OCI-LY7 (cell line): Measurements from ENCODE around the gene BICC1. TPM values are rescaled to one million over a fixed set of nuclear protein-coding genes. Genes with fewer than 3 reads are reported as not detected.

Experiments
- BruUV-seq: library from RNA; stranded (reverse); fragments of 400-500 nt; replicated peaks from 2 replicates; lab custom pipeline; 2021; lab: Mats Ljungman, UMichigan
- CTCF ChIA-PET: fragments of 300-600 bp; sonication (Branson Sonifier 250); formaldehyde crosslinking; loops from one replicate; lab custom pipeline; 2022; ENCODE audit warnings: antibody characterized with exemption; ENCODE audit not compliant: unreplicated experiment; lab: Charles Lee
- POLR2A ChIA-PET: fragments of 300-600 bp; sonication (Branson Sonifier 250); formaldehyde crosslinking; loops from one replicate; lab custom pipeline; 2022; ENCODE audit warnings: antibody characterized with exemption; lab: Charles Lee
- DNase-seq: peaks from one replicate; pipeline ENCODE4 v3.0.0-alpha.2; 2015; ENCODE audit warnings: low spot score
- H2AFZ ChIP-seq: fragments of 200-600 bp; sonication (generic), shearing (Covaris generic); 2 replicates; pipeline ENCODE4 v1.6.1; 2014; ENCODE audit warnings: mild to moderate bottlenecking, antibody characterized with exemption, low read length, moderate library complexity
- H3K27ac ChIP-seq: fragments of 200-600 bp; sonication (generic); 2 replicates; pipeline ENCODE4 v1.5.1; 2014; ENCODE audit warnings: mixed run types, low read depth, mild to moderate bottlenecking, moderate library complexity, low read length, inconsistent platforms; ENCODE audit not compliant: poor library complexity, severe bottlenecking
- H3K36me3 ChIP-seq: fragments of 200-600 bp; sonication (generic); 2 replicates; pipeline ENCODE4 v1.6.1; 2014; ENCODE audit warnings: mild to moderate bottlenecking, antibody characterized with exemption, low read length, moderate library complexity, mixed read lengths; ENCODE audit not compliant: insufficient read depth
- H3K4me1 ChIP-seq: fragments of 200-600 bp; sonication (generic); 2 replicates; pipeline ENCODE4 v1.5.1; 2014; ENCODE audit warnings: mild to moderate bottlenecking, low read length; ENCODE audit not compliant: insufficient read depth, poor library complexity, severe bottlenecking
- H3K4me2 ChIP-seq: fragments of 200-600 bp; sonication (generic); 2 replicates; pipeline ENCODE4 v1.6.1; 2014; ENCODE audit warnings: mild to moderate bottlenecking, low read length
- H3K4me3 ChIP-seq: fragments of 200-600 bp; sonication (generic); 2 replicates; pipeline ENCODE4 v1.5.1; 2014; ENCODE audit warnings: mild to moderate bottlenecking, low read depth, low read length; ENCODE audit not compliant: poor library complexity, severe bottlenecking
- H3K79me2 ChIP-seq: fragments of 200-600 bp; sonication (generic); 2 replicates; pipeline ENCODE4 v1.6.1; 2016; ENCODE audit warnings: low read depth, mild to moderate bottlenecking, low read length, moderate library complexity, mixed read lengths; ENCODE audit not compliant: insufficient read depth
- H3K9me2 ChIP-seq: fragments of 200-600 bp; sonication (generic); 2 replicates; pipeline ENCODE4 v1.6.1; 2016; ENCODE audit warnings: mild to moderate bottlenecking, low read length, mixed read lengths; ENCODE audit not compliant: insufficient read depth
- H3K9me3 ChIP-seq: fragments of 200-600 bp; sonication (generic); 2 replicates; pipeline ENCODE4 v1.6.1; 2014; ENCODE audit warnings: mild to moderate bottlenecking, mixed run types, low read length, mixed read lengths
- H4K20me1 ChIP-seq: fragments of 200-600 bp; sonication (generic); 2 replicates; pipeline ENCODE4 v1.6.1; 2014; ENCODE audit warnings: mild to moderate bottlenecking, antibody characterized with exemption, low read length, moderate library complexity, mixed read lengths; ENCODE audit not compliant: insufficient read depth
- EZH2phosphoT487 ChIP-seq: fragments of 200-600 bp; sonication (generic); IDR thresholded peaks from 2 replicates; pipeline ENCODE4 v1.6.1; 2018; ENCODE audit warnings: low read depth, borderline replicate concordance, mild to moderate bottlenecking, mixed run types, antibody characterized with exemption, low read length, moderate library complexity, mixed read lengths
- intact Hi-C: fragments of 100-400 bp; cut with micrococcal nuclease; formaldehyde crosslinking; loops from one replicate; pipeline ENCODE4 v1.10.0; 2022; ENCODE audit not compliant: unreplicated experiment
- total RNA-seq, 2 experiments: library from RNA; depleted of rRNA in 1 of 2; stranded (reverse); fragments of >200 nt in 1 of 2; shearing (Covaris generic) in 1 of 2; gene quantifications; 2 replicates each; pipeline ENCODE4 v1.2.3, GENCODE V29; 2014 to 2022
- TF ChIP-seq, protein P1 (sequence below): fragments of 200-600 bp; sonication (generic); conservative IDR thresholded peaks from 2 replicates; pipeline ENCODE4 v1.5.1; 2014; ENCODE audit warnings: mild to moderate bottlenecking, antibody characterized with exemption, low read length, moderate library complexity, mixed read lengths

BICC1 gene
- total RNA-seq, 2 experiments from 2014 or later, result not detected

DNA sequence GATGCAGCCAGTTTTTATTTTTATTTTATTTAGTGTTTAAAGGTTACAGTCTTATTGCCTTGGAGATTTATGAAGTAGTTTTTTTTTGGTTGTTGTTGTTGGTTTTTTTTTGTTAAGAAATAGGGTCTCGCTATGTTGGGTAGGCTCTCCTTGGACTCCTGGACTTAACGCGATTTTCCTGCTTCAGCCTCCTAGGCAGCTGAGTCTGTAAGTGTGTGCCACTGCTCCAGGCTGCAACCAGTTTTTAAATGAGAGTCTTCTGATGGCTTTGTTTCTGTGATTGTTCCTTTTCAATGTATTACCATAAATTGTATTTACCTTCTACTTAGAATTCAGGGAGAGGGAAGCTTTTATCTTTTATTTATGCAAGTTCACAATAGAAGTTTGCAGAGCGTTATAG lies 62.8 kb downstream of the BICC1 start:
- H3K9me3 ChIP-seq, result no peaks in the 10 kb centered on the region
- no peak overlapping the region for H3K4me2 ChIP-seq
- no peaks in the 10 kb centered on the region for H3K9me2 ChIP-seq
- intact Hi-C loops, result no loop called here
- H3K36me3 ChIP-seq, result no peaks in the 10 kb centered on the region
- ChIA-PET CTCF (no interaction called here), POLR2A (no interaction called here)
- no peak overlapping the region for H3K4me3 ChIP-seq
- no peak overlapping the region for H3K27ac ChIP-seq
- H3K4me1 ChIP-seq, result no peaks in the 10 kb centered on the region
- H3K79me2 ChIP-seq, result no peaks in the 10 kb centered on the region
- no TSS peak for BruUV-seq
- H2AFZ ChIP-seq, result no peak overlapping the region
- H4K20me1 ChIP-seq, result no peaks in the 10 kb centered on the region
- TF ChIP-seq, protein P1, sequence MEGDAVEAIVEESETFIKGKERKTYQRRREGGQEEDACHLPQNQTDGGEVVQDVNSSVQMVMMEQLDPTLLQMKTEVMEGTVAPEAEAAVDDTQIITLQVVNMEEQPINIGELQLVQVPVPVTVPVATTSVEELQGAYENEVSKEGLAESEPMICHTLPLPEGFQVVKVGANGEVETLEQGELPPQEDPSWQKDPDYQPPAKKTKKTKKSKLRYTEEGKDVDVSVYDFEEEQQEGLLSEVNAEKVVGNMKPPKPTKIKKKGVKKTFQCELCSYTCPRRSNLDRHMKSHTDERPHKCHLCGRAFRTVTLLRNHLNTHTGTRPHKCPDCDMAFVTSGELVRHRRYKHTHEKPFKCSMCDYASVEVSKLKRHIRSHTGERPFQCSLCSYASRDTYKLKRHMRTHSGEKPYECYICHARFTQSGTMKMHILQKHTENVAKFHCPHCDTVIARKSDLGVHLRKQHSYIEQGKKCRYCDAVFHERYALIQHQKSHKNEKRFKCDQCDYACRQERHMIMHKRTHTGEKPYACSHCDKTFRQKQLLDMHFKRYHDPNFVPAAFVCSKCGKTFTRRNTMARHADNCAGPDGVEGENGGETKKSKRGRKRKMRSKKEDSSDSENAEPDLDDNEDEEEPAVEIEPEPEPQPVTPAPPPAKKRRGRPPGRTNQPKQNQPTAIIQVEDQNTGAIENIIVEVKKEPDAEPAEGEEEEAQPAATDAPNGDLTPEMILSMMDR, result no peak
- no peak for TF ChIP-seq EZH2phosphoT487
- no peak for DNase-seq

DNA sequence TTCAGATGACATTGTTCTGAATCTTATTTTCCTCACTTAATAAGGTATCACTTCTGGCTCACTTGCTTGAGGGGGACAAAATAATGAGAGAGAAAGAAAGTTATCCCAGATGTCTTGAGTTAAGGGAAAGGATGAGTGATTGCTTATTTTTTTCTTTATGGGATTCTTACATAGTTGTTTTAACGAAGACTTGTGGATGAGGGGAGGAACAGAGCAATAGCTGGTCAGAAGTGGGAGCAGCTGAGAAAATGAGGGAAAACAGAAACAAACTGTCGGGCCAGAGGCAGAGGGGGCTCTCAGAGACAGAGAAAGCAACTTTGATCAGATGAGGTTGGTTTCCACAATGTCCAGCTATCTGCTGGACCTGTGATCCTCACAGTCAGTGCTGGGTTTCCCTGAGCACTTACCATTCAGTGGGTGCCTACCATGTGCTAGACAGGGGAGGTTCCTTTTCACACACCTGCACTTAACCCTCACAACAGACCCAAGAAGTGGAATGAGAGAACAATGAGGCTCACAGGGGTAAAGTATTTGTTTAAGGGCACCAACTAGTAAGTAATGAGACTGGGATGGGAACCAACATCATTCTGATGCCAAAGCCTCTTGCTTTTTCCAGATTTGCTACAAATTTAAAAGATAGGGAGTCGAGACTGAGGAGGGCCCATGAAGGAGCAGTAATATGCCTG lies 64.2 kb downstream of the BICC1 start:
- no peak overlapping the region for H3K4me2 ChIP-seq
- H2AFZ ChIP-seq, result no peak overlapping the region
- BruUV-seq, result no TSS peak
- no peaks in the 10 kb centered on the region for H3K9me2 ChIP-seq
- POLR2A ChIA-PET, result interaction anchor here (0.6 kb wide), 1 partner anchor 12 kb away, joined by 3 read pairs; no protein-coding TSS in a partner anchor
- no peaks in the 10 kb centered on the region for H3K79me2 ChIP-seq
- TF ChIP-seq, protein P1, result no peak
- no peak for TF ChIP-seq EZH2phosphoT487
- no peak overlapping the region for H3K27ac ChIP-seq
- no peak for DNase-seq
- intact Hi-C loops, result no loop called here
- no peaks in the 10 kb centered on the region for H3K36me3 ChIP-seq
- CTCF ChIA-PET, result no interaction called here
- no peaks in the 10 kb centered on the region for H3K9me3 ChIP-seq
- H3K4me3 ChIP-seq, result no peak overlapping the region
- no peaks in the 10 kb centered on the region for H3K4me1 ChIP-seq
- H4K20me1 ChIP-seq, result no peaks in the 10 kb centered on the region

DNA sequence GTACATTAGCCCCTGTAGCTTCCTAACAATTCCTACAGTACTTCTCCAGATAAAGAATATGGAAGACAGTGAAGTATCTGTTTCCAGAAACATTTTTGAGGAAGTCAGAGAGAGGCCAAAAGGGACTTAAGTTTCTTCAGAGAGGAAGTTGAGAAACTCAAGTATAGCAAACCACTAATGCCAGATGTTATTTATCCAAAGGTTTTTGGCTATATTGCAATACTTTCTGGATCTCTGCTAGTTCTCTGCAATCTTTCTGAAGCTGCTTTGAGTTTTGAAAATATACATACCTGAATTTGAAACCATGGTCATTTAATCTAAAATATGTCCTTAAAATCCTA lies 64.7 kb downstream of the BICC1 start:
- intact Hi-C loops, result no loop called here

More for the DNA sequence above, 64.7 kb downstream of the BICC1 start:
- Histone ChIP-seq H3K27ac (no peak overlapping the region), H2AFZ (no peak overlapping the region), H3K9me2 (no peaks in the 10 kb centered on the region), H3K4me1 (no peaks in the 10 kb centered on the region), H3K79me2 (no peaks in the 10 kb centered on the region), H3K36me3 (no peaks in the 10 kb centered on the region), H3K4me2 (no peak overlapping the region), H3K4me3 (no peak overlapping the region), H4K20me1 (no peaks in the 10 kb centered on the region), H3K9me3 (no peaks in the 10 kb centered on the region)
- TF ChIP-seq, protein P1, result no peak
- no peak for TF ChIP-seq EZH2phosphoT487
- ChIA-PET CTCF (no interaction called here), POLR2A (interaction anchor here (0.6 kb wide), 1 partner anchor 12 kb away, joined by 3 read pairs; no protein-coding TSS in a partner anchor)
- no peak for DNase-seq
- BruUV-seq, result no TSS peak
